Effector memory CD4-positive, alpha-beta T cell (primary cell): ENCODE measurements around the gene STIM1.
"Not testable (repeated sequence)": the region's sequence is repeated elsewhere in the genome, so short reads cannot be mapped to it uniquely, and the experiment has no call there.

ENCODE experiments used
- DNase-seq, 3 donors: peaks; one replicate each; pipeline ENCODE4 v3.0.0-alpha.2; 2020
- H3K27ac ChIP-seq: 2 replicates; pipeline ENCODE4 v1.7.0; 2013; ENCODE audit warnings: mild to moderate bottlenecking, low read length, moderate library complexity; ENCODE audit not compliant: insufficient read depth, poor library complexity, severe bottlenecking
- H3K27me3 ChIP-seq: replicated peaks from 2 replicates; pipeline ENCODE4 v1.7.0; 2013; ENCODE audit warnings: mild to moderate bottlenecking, low read length; ENCODE audit not compliant: insufficient read depth, control insufficient read depth, poor library complexity, severe bottlenecking
- H3K36me3 ChIP-seq: 2 replicates; pipeline ENCODE4 v1.7.0; 2013; ENCODE audit warnings: mild to moderate bottlenecking, low read length, moderate library complexity; ENCODE audit not compliant: control insufficient read depth, insufficient read depth
- H3K4me1 ChIP-seq: 2 replicates; pipeline ENCODE4 v1.7.0; 2013; ENCODE audit warnings: low read length, mild to moderate bottlenecking; ENCODE audit not compliant: control insufficient read depth, insufficient read depth, poor library complexity, severe bottlenecking
- H3K4me3 ChIP-seq: 2 replicates; pipeline ENCODE4 v1.7.0; 2013; ENCODE audit warnings: low read length, low read depth, mild to moderate bottlenecking; ENCODE audit not compliant: insufficient read depth, poor library complexity, severe bottlenecking
- H3K9me3 ChIP-seq: 2 replicates; pipeline ENCODE4 v1.7.0; 2013; ENCODE audit warnings: mild to moderate bottlenecking, low read length, moderate library complexity; ENCODE audit not compliant: control insufficient read depth
- total RNA-seq, 3 donors: gene quantifications; one replicate each; lab custom pipeline; 2026; lab: John Stamatoyannopoulos, UW

STIM1 gene
- total RNA-seq, result 123 to 166 (median 134) reads per million in 3 donors

- DNase-seq, result peak; percentile 94 to 95 (median 95)
- peak within 1 kb of the TSS; percentile 89 for H3K27ac ChIP-seq
- H3K36me3 ChIP-seq, result no peaks in the 10 kb centered on the region
- peaks cover 50% of the 10 kb centered on the region for H3K4me1 ChIP-seq
- H3K4me3 ChIP-seq, result peak within 1 kb of the TSS; percentile 94
- H3K9me3 ChIP-seq, result no peaks in the 10 kb centered on the region
- no peaks in the 10 kb centered on the region for H3K27me3 ChIP-seq
Measured at GRCh38 chr11:3854977-3855807, at the start of gene STIM1. STIM1 (plus strand) TSS chr11:3855664; CDS start chr11:3856271, 607 bp downstream.

- Histone ChIP-seq H3K4me3 (peak within 1 kb of the TSS; percentile 84), H3K9me3 (no peaks in the 10 kb centered on the region), H3K36me3 (no peaks in the 10 kb centered on the region), H3K4me1 (peaks cover 10% of the 10 kb centered on the region), H3K27me3 (no peaks in the 10 kb centered on the region), H3K27ac (peak within 1 kb of the TSS; percentile 65)
- DNase-seq, result peak; percentile 22 to 49 (median 39)
Measured at GRCh38 chr11:3807909-3808860, 47.3 kb upstream of the STIM1 start, which contains the start of gene PGAP2. PGAP2 (plus strand) TSS chr11:3808560; CDS start chr11:3811260, 2,700 bp downstream.

- peak overlapping the region; percentile 84 for H3K4me3 ChIP-seq
- H3K36me3 ChIP-seq, result no peaks in the 10 kb centered on the region
- peaks cover 10% of the 10 kb centered on the region for H3K4me1 ChIP-seq
- no peaks in the 10 kb centered on the region for H3K27me3 ChIP-seq
- no peaks in the 10 kb centered on the region for H3K9me3 ChIP-seq
- peak; percentile 12 to 20 (median 13) for DNase-seq
- H3K27ac ChIP-seq, result peak overlapping the region; percentile 65
Measured at GRCh38 chr11:3808861-3809623, 46.4 kb upstream of the STIM1 start.

GRCh38 chr11:3809624-3809928 lies 45.9 kb upstream of the STIM1 start:
- Histone ChIP-seq H3K4me3 (no peak overlapping the region), H3K27me3 (no peaks in the 10 kb centered on the region), H3K9me3 (no peaks in the 10 kb centered on the region), H3K4me1 (peaks cover 10% of the 10 kb centered on the region), H3K27ac (no peak overlapping the region), H3K36me3 (no peaks in the 10 kb centered on the region)
- no peak for DNase-seq

GRCh38 chr11:3810446-3810845 lies 45.0 kb upstream of the STIM1 start:
- no peak for DNase-seq
- no peaks in the 10 kb centered on the region for H3K9me3 ChIP-seq

GRCh38 chr11:3810951-3811350 lies 44.5 kb upstream of the STIM1 start:
- Histone ChIP-seq H3K4me1 (peaks cover 10% of the 10 kb centered on the region), H3K9me3 (no peaks in the 10 kb centered on the region), H3K36me3 (no peaks in the 10 kb centered on the region), H3K27ac (no peak overlapping the region), H3K4me3 (no peak overlapping the region), H3K27me3 (no peaks in the 10 kb centered on the region)
- no peak for DNase-seq

More at GRCh38 chr11:3810446-3810845, 45.0 kb upstream of the STIM1 start:
- Histone ChIP-seq H3K27ac (no peak overlapping the region), H3K27me3 (no peaks in the 10 kb centered on the region), H3K36me3 (no peaks in the 10 kb centered on the region), H3K4me1 (peaks cover 10% of the 10 kb centered on the region), H3K4me3 (no peak overlapping the region)

- not testable (repeated sequence) for H3K27ac ChIP-seq, H3K27me3 ChIP-seq, H3K36me3 ChIP-seq, H3K4me1 ChIP-seq, H3K4me3 ChIP-seq, DNase-seq, H3K9me3 ChIP-seq
Measured at GRCh38 chr11:3814832-3815231, 40.6 kb upstream of the STIM1 start.

GRCh38 chr11:3815845-3816244 lies 39.6 kb upstream of the STIM1 start:
- H3K4me1 ChIP-seq, result no peaks in the 10 kb centered on the region
- no peak overlapping the region for H3K27ac ChIP-seq
- no peak for DNase-seq
- no peaks in the 10 kb centered on the region for H3K9me3 ChIP-seq
- no peak overlapping the region for H3K4me3 ChIP-seq
- no peaks in the 10 kb centered on the region for H3K27me3 ChIP-seq
- H3K36me3 ChIP-seq, result no peaks in the 10 kb centered on the region

GRCh38 chr11:3816673-3817072 lies 38.8 kb upstream of the STIM1 start:
- DNase-seq, result no peak
- H3K4me1 ChIP-seq, result no peaks in the 10 kb centered on the region
- no peak overlapping the region for H3K27ac ChIP-seq
- no peaks in the 10 kb centered on the region for H3K27me3 ChIP-seq
- H3K9me3 ChIP-seq, result no peaks in the 10 kb centered on the region
- no peaks in the 10 kb centered on the region for H3K36me3 ChIP-seq
- no peak overlapping the region for H3K4me3 ChIP-seq
